Measurements from ENCODE around the gene KCNQ4. TPM values are rescaled to one million over a fixed set of nuclear protein-coding genes. Genes with fewer than 3 reads are reported as not detected.

The KCNQ4 gene
- polyA plus RNA-seq, 1 donor from 2014 or later: not detected

- H3F3A ChIP-seq (ENCODE audit: insufficient read depth, low read length, poor library complexity, severe bottlenecking): no peaks in the 10 kb centered on the region
- no peaks in the 10 kb centered on the region for H4K20me1 ChIP-seq (ENCODE audit: insufficient read depth)
- H3K4me2 ChIP-seq (ENCODE audit: low read length): no peak overlapping the region
- H3K36me3 ChIP-seq (ENCODE audit: insufficient read depth, low read length): no peaks in the 10 kb centered on the region
- H3K4me3 ChIP-seq (ENCODE audit: low read length): no peak overlapping the region
- H3K27ac ChIP-seq (ENCODE audit: low read length): no peak overlapping the region
- no peaks in the 10 kb centered on the region for H3K79me2 ChIP-seq (replicated peaks; ENCODE audit: insufficient read depth, low read length)
- no peak overlapping the region for H3K9ac ChIP-seq (ENCODE audit: low read length)
- peaks cover 17% of the 10 kb centered on the region for H3K27me3 ChIP-seq (ENCODE audit: insufficient read depth, low read depth, low read length)
- H3K9me2 ChIP-seq (ENCODE audit: insufficient read depth, low read length): no peaks in the 10 kb centered on the region
- H2AFZ ChIP-seq (ENCODE audit: low read depth, low read length): no peak overlapping the region
- TF ChIP-seq REST (IDR thresholded peaks at IDR 0.05; ENCODE audit: borderline replicate concordance) (no peak), EP300 (conservative IDR thresholded peaks at IDR 0.05; ENCODE audit: poor library complexity, severe bottlenecking) (no peak), EZH2 (IDR thresholded peaks at IDR 0.05; ENCODE audit: borderline replicate concordance, insufficient read depth, low read length, poor library complexity, severe bottlenecking) (no peak), SMC3 (conservative IDR thresholded peaks at IDR 0.05; ENCODE audit: poor library complexity) (no peak), TAF1 (IDR thresholded peaks at IDR 0.05; ENCODE audit: low read depth) (no peak)
- no peaks in the 10 kb centered on the region for H3K9me3 ChIP-seq (ENCODE audit: low read length)
These were observed 102.9 kb downstream of the KCNQ4 start for GRCh38 chr1:40886318-40887011.

GRCh38 chr1:40887012-40887378 lies 103.4 kb downstream of the KCNQ4 start:
- Histone ChIP-seq H3K9me3 (ENCODE audit: low read length) (no peaks in the 10 kb centered on the region), H2AFZ (ENCODE audit: low read depth, low read length) (no peak overlapping the region)

GRCh38 chr1:40887652-40888051 lies 104.1 kb downstream of the KCNQ4 start:
- Histone ChIP-seq H3K27me3 (ENCODE audit: insufficient read depth, low read depth, low read length) (peaks cover 17% of the 10 kb centered on the region), H3K27ac (ENCODE audit: low read length) (no peak overlapping the region), H3K9ac (ENCODE audit: low read length) (no peak overlapping the region), H4K20me1 (ENCODE audit: insufficient read depth) (no peaks in the 10 kb centered on the region), H2AFZ (ENCODE audit: low read depth, low read length) (no peak overlapping the region), H3K79me2 (replicated peaks; ENCODE audit: insufficient read depth, low read length) (no peaks in the 10 kb centered on the region), H3K4me3 (ENCODE audit: low read length) (no peak overlapping the region), H3K4me2 (ENCODE audit: low read length) (no peak overlapping the region), H3K9me3 (ENCODE audit: low read length) (no peaks in the 10 kb centered on the region), H3F3A (ENCODE audit: insufficient read depth, low read length, poor library complexity, severe bottlenecking) (no peaks in the 10 kb centered on the region), H3K9me2 (ENCODE audit: insufficient read depth, low read length) (no peaks in the 10 kb centered on the region), H3K36me3 (ENCODE audit: insufficient read depth, low read length) (no peaks in the 10 kb centered on the region)
- no peak for TF ChIP-seq EZH2 (IDR thresholded peaks at IDR 0.05; ENCODE audit: borderline replicate concordance, insufficient read depth, low read length, poor library complexity, severe bottlenecking)

More at GRCh38 chr1:40887012-40887378, 103.4 kb downstream of the KCNQ4 start:
- no peaks in the 10 kb centered on the region for H4K20me1 ChIP-seq (ENCODE audit: insufficient read depth)
- H3K27ac ChIP-seq (ENCODE audit: low read length): no peak overlapping the region
- H3K9me2 ChIP-seq (ENCODE audit: insufficient read depth, low read length): no peaks in the 10 kb centered on the region
- H3K36me3 ChIP-seq (ENCODE audit: insufficient read depth, low read length): no peaks in the 10 kb centered on the region
- H3K4me2 ChIP-seq (ENCODE audit: low read length): no peak overlapping the region
- no peaks in the 10 kb centered on the region for H3K79me2 ChIP-seq (replicated peaks; ENCODE audit: insufficient read depth, low read length)
- H3K27me3 ChIP-seq (ENCODE audit: insufficient read depth, low read depth, low read length): peaks cover 17% of the 10 kb centered on the region
- H3F3A ChIP-seq (ENCODE audit: insufficient read depth, low read length, poor library complexity, severe bottlenecking): no peaks in the 10 kb centered on the region
- no peak for TF ChIP-seq RAD21 (conservative IDR thresholded peaks at IDR 0.05)
- no peak for TF ChIP-seq EZH2 (IDR thresholded peaks at IDR 0.05; ENCODE audit: borderline replicate concordance, insufficient read depth, low read length, poor library complexity, severe bottlenecking)
- no peak for TF ChIP-seq MXI1 (conservative IDR thresholded peaks at IDR 0.05; ENCODE audit: poor library complexity, severe bottlenecking)
- H3K9ac ChIP-seq (ENCODE audit: low read length): no peak overlapping the region
- no peak overlapping the region for H3K4me3 ChIP-seq (ENCODE audit: low read length)

Small RNA genes lying within 50 kb of the gene (small RNA-seq; reads per million reads assigned to genes)
- gene MIR30C1 (22.7 to 69.0 (median 51.6) reads per million in 3 experiments), gene MIR30E (23,113 to 40,370 (median 35,993) reads per million in 3 experiments), gene RN7SL326P (0 to 0.07 (median 0) reads per million in 3 experiments)

Other genes with a start within 250 kb of the KCNQ4 start
- 31.6 and 36.9 TPM in 2 replicates for gene RIMS3, start 118.1 kb upstream of the KCNQ4 start, polyA plus RNA-seq
- 66.0 and 78.8 TPM in 2 replicates for gene NFYC, start 92.1 kb upstream of the KCNQ4 start, polyA plus RNA-seq
- gene CITED4, start 78.6 kb downstream of the KCNQ4 start, polyA plus RNA-seq: 2.6 and 4.8 TPM in 2 replicates
- 55.2 and 76.1 TPM in 2 replicates for gene CTPS1, start 195.9 kb downstream of the KCNQ4 start, polyA plus RNA-seq
- gene SLFNL1, start 237.9 kb downstream of the KCNQ4 start, polyA plus RNA-seq: 0.26 and 1.8 TPM in 2 replicates